Activated CD4-positive, alpha-beta T cell treated with anti-CD3 and anti-CD28 coated beads for 36 hours (primary cell): ENCODE results near the gene SCIN. TPM values are rescaled to one million over a fixed set of nuclear protein-coding genes. Genes with fewer than 3 reads are reported as not detected.

ENCODE experiments used
- ATAC-seq: fragments of 200-7000 bp; cut with Tn5 transposase; one replicate; pipeline ENCODE4 v1.10.0; 2021; ENCODE audit warnings: mild to moderate bottlenecking, moderate library complexity
- CTCF ChIA-PET: fragments of 350-600 bp; sonication (Branson Sonifier 250); formaldehyde crosslinking; loops from one replicate; lab custom pipeline; 2021; ENCODE audit warnings: antibody characterized with exemption; lab: Charles Lee
- POLR2A ChIA-PET: fragments of 350-600 bp; sonication (Branson Sonifier 250); formaldehyde crosslinking; loops from one replicate; lab custom pipeline; 2021; ENCODE audit warnings: antibody characterized with exemption, inconsistent platforms; lab: Charles Lee
- DNase-seq: peaks from one replicate; pipeline ENCODE4 v3.0.0-alpha.2; 2020
- H3K27ac Mint-ChIP-seq: one replicate; pipeline ENCODE4 v1.8.0; 2021; ENCODE audit warnings: mixed read lengths
- H3K27me3 Mint-ChIP-seq: one replicate; pipeline ENCODE4 v1.8.0; 2021; ENCODE audit warnings: mixed read lengths
- H3K36me3 Mint-ChIP-seq: one replicate; pipeline ENCODE4 v1.8.0; 2021; ENCODE audit warnings: low read depth, mixed read lengths
- H3K4me1 Mint-ChIP-seq: one replicate; pipeline ENCODE4 v1.8.0; 2021; ENCODE audit warnings: mixed read lengths
- H3K4me3 Mint-ChIP-seq: one replicate; pipeline ENCODE4 v1.8.0; 2021; ENCODE audit warnings: mild to moderate bottlenecking, moderate library complexity, mixed read lengths
- H3K9me3 Mint-ChIP-seq: one replicate; pipeline ENCODE4 v1.8.0; 2021; ENCODE audit warnings: low read depth, mixed read lengths
- intact Hi-C, 2 experiments: fragments of 100-400 bp; cut with DNase I in 1 of 2; cut with micrococcal nuclease in 1 of 2; formaldehyde crosslinking; loops; one replicate each; pipeline versions ENCODE4 v1.14.2 to v1.15.1; 2022 to 2024; cut with DNase I, micrococcal nuclease
- total RNA-seq, 2 experiments: library from RNA; stranded (reverse); gene quantifications; one replicate each; pipeline ENCODE4 v1.2.3, GENCODE V29; 2021

The SCIN gene
- total RNA-seq, 2 experiments from 2014 or later: 0.25 to 0.64 TPM

GRCh38 chr7:12620371-12620770 lies 49.9 kb downstream of the SCIN start:
- H3K27ac Mint-ChIP-seq: no peak overlapping the region
- no peak overlapping the region for H3K4me3 Mint-ChIP-seq
- no peaks in the 10 kb centered on the region for H3K27me3 Mint-ChIP-seq
- H3K36me3 Mint-ChIP-seq: no peaks in the 10 kb centered on the region
- intact Hi-C loops: no loop called here
- CTCF ChIA-PET: interaction anchor here (0.9 to 1.3 kb wide), 3 partner anchors 18 to 95 kb away, joined by 3 to 7 read pairs (median 6); no protein-coding TSS in a partner anchor
- ATAC-seq (no peak), DNase-seq (no peak)
- no peaks in the 10 kb centered on the region for H3K9me3 Mint-ChIP-seq
- no peaks in the 10 kb centered on the region for H3K4me1 Mint-ChIP-seq
- POLR2A ChIA-PET: no interaction called here

GRCh38 chr7:12623223-12623622 lies 52.7 kb downstream of the SCIN start:
- no peaks in the 10 kb centered on the region for H3K4me1 Mint-ChIP-seq
- H3K27me3 Mint-ChIP-seq: peaks cover 1% of the 10 kb centered on the region
- H3K27ac Mint-ChIP-seq: no peak overlapping the region
- H3K4me3 Mint-ChIP-seq: no peak overlapping the region
- no peaks in the 10 kb centered on the region for H3K9me3 Mint-ChIP-seq
- no peak for ATAC-seq
- CTCF ChIA-PET: interaction anchor here (1.0 to 3.0 kb wide), 12 partner anchors 9 to 104 kb away, joined by 3 to 29 read pairs (median 4); no protein-coding TSS in a partner anchor
- intact Hi-C loops: no loop called here
- DNase-seq: no peak
- POLR2A ChIA-PET: no interaction called here
- H3K36me3 Mint-ChIP-seq: no peaks in the 10 kb centered on the region

- Mint-ChIP-seq H3K4me1 (no peaks in the 10 kb centered on the region), H3K27me3 (peaks cover 2% of the 10 kb centered on the region), H3K36me3 (no peaks in the 10 kb centered on the region), H3K9me3 (no peaks in the 10 kb centered on the region), H3K27ac (no peak overlapping the region), H3K4me3 (no peak overlapping the region)
- DNase-seq: no peak
- ATAC-seq: no peak
- POLR2A ChIA-PET: no interaction called here
- intact Hi-C loops: loop anchor here (1.0 kb wide), 2 partner anchors 99 to 100 kb away; no protein-coding TSS in a partner anchor
- CTCF ChIA-PET: interaction anchor here (0.7 to 3.0 kb wide), 11 partner anchors 9 to 921 kb away, joined by 3 to 29 read pairs (median 4); no protein-coding TSS in a partner anchor
These were observed 53.5 kb downstream of the SCIN start for GRCh38 chr7:12623885-12624498.

- DNase-seq (no peak), ATAC-seq (no peak)
- H3K4me1 Mint-ChIP-seq: no peaks in the 10 kb centered on the region
- ChIA-PET CTCF (interaction anchor here (1.1 to 1.4 kb wide), 3 partner anchors 8 to 101 kb away, joined by 3 to 7 read pairs (median 3); no protein-coding TSS in a partner anchor), POLR2A (no interaction called here)
- intact Hi-C loops: no loop called here
- H3K4me3 Mint-ChIP-seq: no peak overlapping the region
- peaks cover 4% of the 10 kb centered on the region for H3K27me3 Mint-ChIP-seq
- H3K9me3 Mint-ChIP-seq: no peaks in the 10 kb centered on the region
- no peaks in the 10 kb centered on the region for H3K36me3 Mint-ChIP-seq
- no peak overlapping the region for H3K27ac Mint-ChIP-seq
These were observed 55.3 kb downstream of the SCIN start for GRCh38 chr7:12625836-12626235.

- H3K27me3 Mint-ChIP-seq: peaks cover 6% of the 10 kb centered on the region
- ATAC-seq: no peak
- H3K9me3 Mint-ChIP-seq: no peaks in the 10 kb centered on the region
- H3K4me3 Mint-ChIP-seq: no peak overlapping the region
- POLR2A ChIA-PET: no interaction called here
- CTCF ChIA-PET: no interaction called here
- intact Hi-C loops: no loop called here
- no peaks in the 10 kb centered on the region for H3K36me3 Mint-ChIP-seq
- DNase-seq: no peak
- H3K4me1 Mint-ChIP-seq: no peaks in the 10 kb centered on the region
- no peak overlapping the region for H3K27ac Mint-ChIP-seq
These were observed 59.4 kb downstream of the SCIN start for GRCh38 chr7:12629816-12630512.

- POLR2A ChIA-PET: no interaction called here
- ATAC-seq (no peak), DNase-seq (no peak)
- Mint-ChIP-seq H3K27me3 (peaks cover 6% of the 10 kb centered on the region), H3K27ac (no peak overlapping the region), H3K36me3 (no peaks in the 10 kb centered on the region), H3K9me3 (no peaks in the 10 kb centered on the region), H3K4me3 (no peak overlapping the region), H3K4me1 (no peaks in the 10 kb centered on the region)
- CTCF ChIA-PET: interaction anchor here (0.6 kb wide), 1 partner anchor 105 kb away, joined by 3 read pairs; no protein-coding TSS in a partner anchor
- intact Hi-C loops: no loop called here
These were observed 59.9 kb downstream of the SCIN start for GRCh38 chr7:12630513-12630819.

GRCh38 chr7:12633582-12633981 lies 63.1 kb downstream of the SCIN start:
- Mint-ChIP-seq H3K27ac (no peak overlapping the region), H3K27me3 (peaks cover 5% of the 10 kb centered on the region), H3K4me3 (no peak overlapping the region), H3K4me1 (peaks cover 19% of the 10 kb centered on the region), H3K9me3 (no peaks in the 10 kb centered on the region), H3K36me3 (no peaks in the 10 kb centered on the region)
- CTCF ChIA-PET: no interaction called here
- DNase-seq (no peak), ATAC-seq (peak; percentile 44)
- intact Hi-C loops: no loop called here
- POLR2A ChIA-PET: no interaction called here

- H3K4me1 Mint-ChIP-seq: peaks cover 21% of the 10 kb centered on the region
- H3K36me3 Mint-ChIP-seq: no peaks in the 10 kb centered on the region
- intact Hi-C loops: loop anchor here (5.0 kb wide), 3 partner anchors 51 to 1821 kb away; partner anchors contain the start of gene ARL4A (in 1 of the 2)
- H3K4me3 Mint-ChIP-seq: peak overlapping the region; percentile 65
- ATAC-seq (peak; percentile 83), DNase-seq (peak; percentile 20)
- POLR2A ChIA-PET: interaction anchor here (0.8 kb wide), 1 partner anchor 51 kb away, joined by 3 read pairs; no protein-coding TSS in a partner anchor
- CTCF ChIA-PET: interaction anchor here (0.6 to 1.2 kb wide), 16 partner anchors 8 to 627 kb away, joined by 3 to 15 read pairs (median 3); no protein-coding TSS in a partner anchor
- peaks cover 2% of the 10 kb centered on the region for H3K27me3 Mint-ChIP-seq
- H3K27ac Mint-ChIP-seq: peak overlapping the region; percentile 58
- H3K9me3 Mint-ChIP-seq: no peaks in the 10 kb centered on the region
These were observed 65.3 kb downstream of the SCIN start for GRCh38 chr7:12635830-12636229.

GRCh38 chr7:12637328-12637727 lies 66.8 kb downstream of the SCIN start:
- POLR2A ChIA-PET: no interaction called here
- Mint-ChIP-seq H3K27ac (no peak overlapping the region), H3K36me3 (no peaks in the 10 kb centered on the region), H3K4me1 (peaks cover 21% of the 10 kb centered on the region), H3K4me3 (no peak overlapping the region), H3K27me3 (no peaks in the 10 kb centered on the region), H3K9me3 (no peaks in the 10 kb centered on the region)
- intact Hi-C loops: loop anchor here (5.0 kb wide), 3 partner anchors 50 to 1820 kb away; partner anchors contain the start of gene ARL4A (in 1 of the 2)
- ATAC-seq (no peak), DNase-seq (no peak)
- CTCF ChIA-PET: interaction anchor here (0.6 to 2.2 kb wide), 7 partner anchors 10 to 623 kb away, joined by 3 to 6 read pairs (median 3); no protein-coding TSS in a partner anchor

- H3K4me3 Mint-ChIP-seq: peak overlapping the region; percentile 23
- H3K27ac Mint-ChIP-seq: peak overlapping the region; percentile 66
- CTCF ChIA-PET: interaction anchor here (0.6 to 2.2 kb wide), 19 partner anchors 9 to 689 kb away, joined by 3 to 8 read pairs (median 3); no protein-coding TSS in a partner anchor
- H3K9me3 Mint-ChIP-seq: no peaks in the 10 kb centered on the region
- no peaks in the 10 kb centered on the region for H3K36me3 Mint-ChIP-seq
- H3K4me1 Mint-ChIP-seq: peaks cover 21% of the 10 kb centered on the region
- POLR2A ChIA-PET: no interaction called here
- ATAC-seq (no peak), DNase-seq (no peak)
- intact Hi-C loops: loop anchor here (2.0 to 5.0 kb wide), 4 partner anchors 49 to 1819 kb away; partner anchors contain the start of gene ARL4A (in 2 of the 2)
- no peaks in the 10 kb centered on the region for H3K27me3 Mint-ChIP-seq
These were observed 67.5 kb downstream of the SCIN start for GRCh38 chr7:12637819-12638592.
